SH-SY5Y (cell line): ENCODE results near the gene DCLRE1C.

ENCODE experiments used
- GATA2 ChIP-seq: IDR thresholded peaks from 2 replicates; pipeline ENCODE4 v1.6.1; 2011; ENCODE audit warnings: mild to moderate bottlenecking, low read depth, low read length
- GATA3 ChIP-seq: IDR thresholded peaks from 2 replicates; pipeline ENCODE4 v1.6.1; 2011; ENCODE audit warnings: low read depth, mild to moderate bottlenecking, low read length, moderate library complexity

DNA sequence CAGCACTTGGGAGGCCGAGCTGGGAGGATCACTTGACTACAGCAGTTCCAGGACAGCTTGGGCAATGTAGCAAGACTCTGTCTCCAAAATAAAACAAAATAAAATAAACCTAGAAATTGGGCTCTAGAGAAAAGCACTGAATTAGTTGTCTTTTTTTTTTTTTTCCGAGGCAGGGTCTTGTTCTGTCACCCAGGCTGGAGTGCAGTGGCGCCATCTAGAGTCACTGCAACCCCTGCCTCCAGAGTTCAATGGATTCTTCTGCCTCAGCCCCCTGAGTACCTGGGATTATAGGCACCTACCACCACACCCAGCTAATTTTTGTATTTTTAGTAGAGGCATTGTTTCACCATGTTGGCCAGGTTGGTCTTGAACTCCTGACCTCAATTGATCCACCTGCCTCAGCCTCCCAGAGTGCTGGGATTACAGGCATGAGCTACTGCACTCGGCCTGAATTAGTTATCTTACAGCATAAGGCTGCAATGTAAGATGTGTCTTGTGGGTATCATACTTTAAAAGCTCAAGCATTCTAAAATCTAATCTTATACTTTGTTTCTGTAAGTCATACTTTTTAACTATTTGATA, 18.1 kb upstream of the DCLRE1C start:
- TF ChIP-seq GATA2 (no peak), GATA3 (no peak)
